HG02938 (cell line): ENCODE measurements around the gene SLC25A15.
A peak's percentile ranks its signal among the peaks of the same experiment; 100 is the strongest.
"Not testable (repeated sequence)": the region's sequence is repeated elsewhere in the genome, so short reads cannot be mapped to it uniquely, and the experiment has no call there.

ENCODE experiments used
- ATAC-seq: cut with Tn5 transposase; IDR thresholded peaks from one replicate; pipeline ENCODE4 v1.9.1; 2021; ENCODE audit warnings: mild to moderate bottlenecking, moderate library complexity; ENCODE audit not compliant: unreplicated experiment

The SLC25A15 gene

DNA sequence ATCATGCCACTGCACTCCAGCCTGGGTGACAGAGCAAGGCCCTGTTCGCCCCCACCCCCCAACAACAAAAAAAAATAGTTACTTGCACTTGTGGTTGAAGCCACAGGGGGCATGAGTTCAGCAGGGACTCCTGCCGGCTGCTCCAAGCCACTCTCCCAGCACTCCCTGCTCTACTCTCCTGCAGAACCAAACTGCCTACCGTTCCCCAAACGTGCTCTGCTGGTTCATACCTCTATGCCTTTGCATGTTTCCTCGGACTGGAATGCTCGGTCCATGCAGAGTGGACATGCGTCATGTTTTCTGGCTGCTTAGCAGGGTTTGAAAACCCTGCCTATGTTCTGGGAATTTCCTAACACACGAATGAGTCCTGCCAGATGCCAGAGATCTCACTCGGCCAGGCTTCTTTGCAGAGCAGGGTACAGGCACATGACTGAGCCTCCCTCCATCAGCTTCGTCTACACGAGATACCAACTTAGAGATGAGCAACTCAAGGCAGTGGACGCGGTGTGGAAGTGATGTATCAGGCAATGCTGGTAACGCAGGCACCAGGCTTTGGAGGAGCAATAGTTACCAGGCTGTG lies 8.5 kb upstream of the SLC25A15 start:
- ATAC-seq: no peak

DNA sequence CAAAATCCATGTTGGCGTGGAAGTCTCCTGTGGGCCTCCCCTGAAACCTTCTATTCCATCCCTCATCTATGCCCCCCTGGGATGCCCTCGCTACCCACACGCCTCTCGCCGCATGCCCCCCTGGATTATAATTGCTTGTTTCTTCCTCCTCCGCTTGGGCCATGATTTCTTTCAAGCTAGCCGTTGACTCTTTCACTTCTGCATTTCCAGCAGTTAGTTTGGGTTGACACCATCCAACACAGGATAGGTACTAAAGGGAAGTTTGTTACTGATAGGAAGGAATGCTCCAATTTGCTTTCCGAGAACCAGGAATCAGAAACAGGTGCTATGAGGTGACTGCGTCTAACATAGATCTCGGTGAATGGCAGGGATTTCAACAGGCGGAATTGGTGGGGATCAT lies 7.7 kb upstream of the SLC25A15 start:
- no peak for ATAC-seq

DNA sequence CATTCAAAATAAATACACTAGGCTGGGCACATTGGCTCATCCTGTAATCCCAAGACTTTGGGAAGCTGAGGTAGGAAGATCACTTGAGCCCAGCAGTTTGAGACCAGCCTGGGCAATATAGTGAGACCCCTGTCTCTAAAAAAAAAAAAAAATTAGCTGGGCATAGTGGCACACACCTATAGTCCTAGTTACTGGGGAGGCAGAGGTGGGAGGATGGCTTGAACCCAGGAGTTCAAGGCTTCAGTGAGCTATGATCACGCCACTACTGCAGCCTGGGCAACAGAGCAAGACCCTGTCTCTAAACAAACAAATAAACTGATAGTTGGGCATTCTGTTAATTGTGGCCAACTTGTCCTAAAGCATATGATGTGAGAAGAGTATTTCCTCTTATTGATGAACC lies 6.4 kb upstream of the SLC25A15 start:
- ATAC-seq: not testable (repeated sequence)

DNA sequence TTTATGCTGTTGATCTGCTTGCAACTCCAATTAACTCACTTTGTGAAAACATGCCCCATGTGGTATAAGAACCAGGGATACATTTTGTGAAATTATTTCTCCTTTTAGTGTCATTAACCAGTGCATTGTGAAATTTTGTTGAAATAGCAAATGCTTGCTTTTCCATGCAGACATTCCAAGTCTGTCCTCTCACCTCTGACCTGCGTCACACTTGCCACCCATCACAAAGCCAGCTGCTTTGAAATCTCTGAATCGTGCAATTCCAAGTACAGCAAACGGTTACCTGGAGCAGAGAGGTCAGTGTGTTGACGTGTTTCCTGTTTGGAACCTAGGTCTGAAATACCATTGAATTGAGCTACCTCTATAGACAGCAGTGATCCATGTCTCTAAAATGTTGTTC lies 4.9 kb upstream of the SLC25A15 start:
- no peak for ATAC-seq

DNA sequence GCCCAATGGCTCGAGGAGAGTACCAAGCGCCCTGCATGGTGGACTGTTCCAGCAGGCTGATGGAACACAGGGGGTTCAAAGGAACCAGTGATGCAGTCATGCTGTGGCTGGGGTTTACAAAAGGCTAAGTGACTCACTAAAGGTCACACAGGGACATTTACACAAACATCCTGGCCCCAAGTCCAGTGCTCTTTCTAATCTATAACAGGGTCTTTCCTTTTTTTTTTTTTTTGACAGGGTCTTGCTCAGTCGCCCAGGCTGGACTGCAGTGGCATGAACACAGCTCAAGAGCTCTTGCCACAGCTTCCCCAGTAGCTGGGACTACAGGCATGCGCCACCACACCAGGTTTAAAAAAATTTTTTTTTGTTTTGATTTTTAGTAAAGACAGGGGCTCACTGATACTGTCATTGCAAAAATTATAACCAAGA lies 2.8 kb upstream of the SLC25A15 start:
- no peak for ATAC-seq

DNA sequence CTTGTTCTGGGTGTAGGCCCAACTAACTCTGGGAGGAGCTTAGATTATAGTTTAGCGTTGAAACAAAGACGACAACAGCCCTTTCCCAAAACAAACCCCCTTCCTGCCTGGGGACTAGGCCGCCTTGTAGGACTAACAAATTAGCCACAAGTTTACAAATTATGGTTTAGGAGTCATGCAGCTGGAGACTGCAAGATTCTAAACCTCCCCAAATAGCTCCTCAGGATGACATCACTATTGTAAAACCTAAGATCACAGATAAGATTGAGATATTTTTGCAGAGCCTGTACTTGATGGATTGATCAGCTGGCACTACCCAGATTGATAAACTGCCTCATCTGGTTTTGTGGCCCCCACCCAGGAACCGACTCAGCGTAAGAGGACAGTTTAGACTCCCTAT lies 2.3 kb upstream of the SLC25A15 start:
- no peak for ATAC-seq

DNA sequence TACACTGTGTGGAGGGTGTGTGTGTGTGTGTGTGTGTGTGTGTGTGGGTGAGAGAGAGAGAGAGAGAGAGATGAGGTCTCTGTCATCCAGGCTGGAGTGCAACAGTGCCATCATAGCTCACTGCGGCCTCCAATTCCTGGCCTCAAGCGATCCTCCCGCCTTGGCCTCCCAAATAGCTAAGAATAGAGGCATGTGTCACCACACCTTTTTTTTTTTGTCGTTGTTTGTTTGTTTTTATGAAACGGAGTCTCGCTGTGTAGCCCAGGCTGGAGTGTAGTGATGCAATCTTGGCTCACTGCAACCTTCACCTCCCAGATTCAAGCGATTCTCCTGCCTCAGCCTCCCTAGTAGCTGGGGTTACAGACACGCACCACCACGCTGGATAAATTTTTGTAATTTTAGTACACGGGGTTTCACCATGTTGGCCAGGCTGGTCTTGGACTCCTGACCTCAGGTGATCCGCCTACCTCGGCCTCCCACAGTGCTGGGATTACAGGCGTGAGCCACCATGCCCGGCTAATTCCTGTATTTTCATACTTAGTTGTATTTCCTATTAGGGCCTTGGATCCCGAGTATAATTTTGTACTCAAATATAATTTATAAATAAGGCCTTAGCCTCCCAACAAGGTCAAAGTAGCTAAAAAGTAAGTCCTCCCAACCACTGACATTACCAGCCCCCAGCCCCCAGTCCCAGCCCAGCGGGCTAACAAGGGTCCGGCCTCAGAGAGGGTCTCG lies 704 bp upstream of the SLC25A15 start:
- not testable (repeated sequence) for ATAC-seq

DNA sequence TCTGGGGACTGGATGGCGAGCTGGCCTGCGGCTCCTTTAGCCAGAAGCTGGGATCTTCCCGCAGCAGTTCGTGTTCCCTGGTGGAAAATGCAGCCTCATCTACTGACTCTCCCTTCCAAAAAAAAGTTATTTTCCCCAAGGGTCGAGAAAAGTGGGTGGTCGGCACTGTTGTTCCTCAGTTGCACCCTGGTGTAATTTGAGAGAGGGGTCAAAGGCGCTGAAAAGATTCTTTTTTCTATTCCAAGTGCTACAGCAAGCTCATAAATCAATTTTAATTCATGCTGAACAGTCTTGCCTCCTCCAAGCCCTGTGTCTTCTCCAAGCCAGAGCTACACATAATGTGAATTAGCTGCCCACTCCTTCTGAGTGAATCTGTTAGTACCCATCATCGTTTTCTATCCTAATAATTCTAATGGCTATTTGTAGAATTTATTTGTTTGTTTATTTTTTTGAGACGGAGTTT lies 774 bp downstream of the SLC25A15 start:
- ATAC-seq: no peak

DNA sequence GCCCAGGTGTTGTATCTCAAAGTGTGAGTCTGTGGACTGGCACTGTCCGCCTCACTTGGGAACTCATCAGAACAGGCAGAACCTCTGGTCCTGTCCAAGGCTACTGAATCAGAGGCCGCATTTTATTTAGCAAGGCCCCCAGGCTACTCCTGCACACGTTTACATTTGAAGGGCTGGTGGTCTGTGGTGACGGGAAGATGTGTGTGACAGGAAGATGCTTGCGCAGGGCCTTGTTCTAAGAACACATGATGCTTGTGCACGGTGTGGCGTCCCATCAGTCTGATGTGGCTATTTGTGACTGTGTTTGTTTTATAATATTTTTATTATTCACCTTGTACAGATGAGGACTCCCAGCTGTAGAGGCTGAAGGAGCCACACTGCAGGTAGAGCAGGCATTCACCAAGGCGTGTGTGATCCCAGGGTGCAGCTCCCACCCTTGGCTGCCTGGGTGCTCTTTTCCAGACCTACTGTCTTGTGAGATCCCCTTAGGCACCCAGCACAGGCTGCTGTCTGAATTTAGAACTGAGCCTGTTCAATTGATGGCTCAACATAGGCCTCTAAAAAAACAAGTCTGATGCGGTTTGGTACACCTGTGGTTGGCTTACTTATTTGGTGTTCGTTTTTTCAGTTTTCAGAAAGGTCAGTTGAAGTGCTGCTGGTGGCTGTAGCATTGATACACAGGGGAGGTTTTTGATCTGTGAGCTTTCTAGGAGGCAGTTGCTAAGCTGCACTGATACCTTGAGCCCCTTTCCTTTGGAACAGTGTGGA lies 3.1 kb downstream of the SLC25A15 start:
- ATAC-seq: no peak

DNA sequence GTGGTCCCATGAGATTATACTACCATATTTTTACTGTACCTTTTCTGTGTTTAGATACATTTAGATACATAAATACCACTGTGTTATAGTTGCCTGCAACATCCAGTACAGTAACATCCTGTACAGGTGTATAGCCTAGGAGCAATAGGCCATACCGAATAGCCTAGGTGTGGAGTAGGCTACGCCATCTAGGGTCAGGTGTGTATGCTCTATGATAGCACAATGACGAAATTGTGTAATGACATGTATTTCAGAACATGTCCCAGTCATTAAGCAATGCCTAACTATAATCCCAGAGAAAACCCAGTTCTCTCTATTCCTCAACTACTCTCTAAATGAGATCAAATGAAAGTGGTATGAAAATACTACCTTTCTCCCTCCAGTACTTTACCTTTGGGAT lies 3.9 kb downstream of the SLC25A15 start:
- ATAC-seq: no peak

DNA sequence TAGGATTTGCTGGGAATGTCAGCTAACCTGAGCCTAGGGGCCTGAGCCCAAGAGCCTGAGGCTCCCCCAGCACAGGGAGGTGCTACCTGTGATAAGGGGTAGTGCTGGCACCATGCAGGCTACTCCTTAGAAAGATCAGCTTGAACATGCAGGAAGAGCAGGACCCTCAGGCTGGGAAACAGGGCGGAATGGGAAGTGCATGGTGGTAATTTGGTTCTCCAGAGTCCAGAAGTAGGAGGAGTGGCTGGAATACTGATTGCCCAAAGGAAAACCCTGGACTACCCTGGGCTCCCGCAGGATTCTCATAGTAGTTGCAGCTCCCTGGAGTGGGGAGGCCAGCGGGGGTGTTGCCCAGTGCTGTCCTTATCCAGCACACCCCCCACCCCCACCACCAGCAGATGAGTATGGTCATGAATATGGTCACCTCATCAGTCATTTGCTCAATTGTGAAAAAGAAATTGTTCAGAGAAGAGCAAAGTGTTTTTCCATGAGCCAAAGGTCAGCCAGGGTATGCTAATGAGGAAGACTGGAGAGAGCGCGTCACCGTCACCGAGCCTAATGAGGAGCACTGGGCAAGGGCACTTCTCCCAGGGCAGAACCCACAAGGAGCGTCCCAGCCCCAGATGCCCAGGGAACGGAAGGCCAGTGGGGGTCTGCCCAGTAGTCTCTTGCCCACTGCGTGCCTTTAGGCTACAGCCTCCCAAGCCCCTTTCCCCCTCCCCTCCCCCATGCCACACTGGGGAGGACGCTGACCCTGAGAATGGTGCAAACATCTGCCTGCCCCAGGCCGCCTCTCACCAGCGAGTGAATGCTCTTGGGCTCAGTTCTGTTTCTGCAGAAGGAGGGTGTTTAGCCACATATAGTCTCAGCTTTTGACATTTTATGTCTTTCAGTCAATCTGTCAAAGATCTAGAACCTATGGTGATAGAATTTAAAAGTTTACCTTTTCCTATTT lies 5.3 kb downstream of the SLC25A15 start:
- ATAC-seq: no peak

DNA sequence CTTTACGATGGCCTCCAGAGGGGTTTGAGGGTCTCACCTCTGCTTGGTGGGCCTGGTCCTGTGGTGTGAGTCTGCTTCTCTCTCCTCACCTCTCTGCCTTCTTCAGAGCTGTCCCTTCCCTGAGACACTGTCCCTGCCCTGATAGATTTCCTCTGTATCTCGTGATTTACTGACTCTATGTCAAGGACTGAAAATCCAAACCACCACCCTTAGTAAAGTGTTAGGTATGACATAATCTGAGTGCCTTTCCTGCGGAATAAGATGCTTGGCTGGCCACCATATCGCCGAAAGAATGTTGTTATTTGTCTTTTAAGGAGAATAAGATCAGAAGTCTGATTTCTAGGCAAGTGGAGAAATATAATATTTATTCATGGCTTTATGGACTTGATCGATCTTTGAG lies 7.2 kb downstream of the SLC25A15 start:
- ATAC-seq: no peak

DNA sequence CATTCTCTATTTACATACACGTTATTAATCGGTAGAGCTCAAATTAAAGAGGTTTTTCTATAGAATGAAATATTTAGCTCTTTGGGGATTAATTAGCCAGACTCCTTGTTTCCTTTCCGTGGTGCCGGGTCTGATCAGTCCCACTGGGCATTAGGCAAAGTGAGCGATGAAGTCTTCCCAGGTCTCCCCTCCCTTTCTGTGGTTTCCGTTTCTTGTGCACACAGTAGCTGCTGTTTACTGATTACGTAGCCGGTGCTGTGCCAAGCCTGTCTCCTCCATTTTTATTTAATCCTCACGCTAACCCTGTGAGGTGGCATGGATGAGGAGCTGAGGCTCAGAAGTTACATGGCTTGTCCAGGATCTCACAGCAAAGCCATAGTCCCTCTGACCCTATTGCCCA lies 9.0 kb downstream of the SLC25A15 start:
- peak; percentile 44 for ATAC-seq

DNA sequence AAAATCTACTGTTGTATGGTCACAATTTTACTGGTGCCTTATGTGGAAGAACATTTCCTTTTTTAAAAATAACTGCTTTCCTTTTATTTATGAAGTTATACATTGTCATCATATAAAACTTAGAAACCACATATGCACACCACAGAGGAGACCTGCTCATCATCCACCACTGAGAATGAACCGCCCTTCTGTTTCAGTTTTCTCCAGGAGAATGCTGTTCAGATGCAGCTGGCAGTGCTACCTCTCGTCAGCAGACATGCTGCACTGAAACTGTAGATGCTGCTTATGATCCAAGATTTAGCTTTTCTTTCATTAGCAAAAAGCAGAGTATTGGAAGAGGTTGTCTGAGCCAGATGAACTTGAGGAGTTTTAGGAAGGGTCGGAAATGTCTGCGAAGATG lies 10.1 kb downstream of the SLC25A15 start:
- ATAC-seq: no peak

DNA sequence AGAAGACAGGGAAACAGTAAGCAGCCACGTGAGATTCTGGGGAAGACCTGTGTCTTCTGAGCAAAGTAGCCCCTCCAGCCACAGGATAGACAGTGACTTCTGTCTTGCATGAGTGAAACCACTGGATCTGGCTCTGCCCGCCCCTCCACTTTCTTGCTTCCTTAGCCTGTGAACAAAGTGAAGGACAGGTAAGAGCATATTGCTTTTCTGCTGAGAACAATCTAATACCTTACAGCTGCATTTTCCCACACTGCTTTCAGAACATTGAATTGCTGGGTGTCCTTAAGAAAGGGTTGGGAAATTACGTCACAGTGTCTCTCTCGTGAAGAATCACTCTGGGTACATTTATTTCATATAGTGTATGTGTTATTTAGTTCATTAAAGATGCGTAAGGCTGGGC lies 11.1 kb downstream of the SLC25A15 start:
- ATAC-seq: no peak

DNA sequence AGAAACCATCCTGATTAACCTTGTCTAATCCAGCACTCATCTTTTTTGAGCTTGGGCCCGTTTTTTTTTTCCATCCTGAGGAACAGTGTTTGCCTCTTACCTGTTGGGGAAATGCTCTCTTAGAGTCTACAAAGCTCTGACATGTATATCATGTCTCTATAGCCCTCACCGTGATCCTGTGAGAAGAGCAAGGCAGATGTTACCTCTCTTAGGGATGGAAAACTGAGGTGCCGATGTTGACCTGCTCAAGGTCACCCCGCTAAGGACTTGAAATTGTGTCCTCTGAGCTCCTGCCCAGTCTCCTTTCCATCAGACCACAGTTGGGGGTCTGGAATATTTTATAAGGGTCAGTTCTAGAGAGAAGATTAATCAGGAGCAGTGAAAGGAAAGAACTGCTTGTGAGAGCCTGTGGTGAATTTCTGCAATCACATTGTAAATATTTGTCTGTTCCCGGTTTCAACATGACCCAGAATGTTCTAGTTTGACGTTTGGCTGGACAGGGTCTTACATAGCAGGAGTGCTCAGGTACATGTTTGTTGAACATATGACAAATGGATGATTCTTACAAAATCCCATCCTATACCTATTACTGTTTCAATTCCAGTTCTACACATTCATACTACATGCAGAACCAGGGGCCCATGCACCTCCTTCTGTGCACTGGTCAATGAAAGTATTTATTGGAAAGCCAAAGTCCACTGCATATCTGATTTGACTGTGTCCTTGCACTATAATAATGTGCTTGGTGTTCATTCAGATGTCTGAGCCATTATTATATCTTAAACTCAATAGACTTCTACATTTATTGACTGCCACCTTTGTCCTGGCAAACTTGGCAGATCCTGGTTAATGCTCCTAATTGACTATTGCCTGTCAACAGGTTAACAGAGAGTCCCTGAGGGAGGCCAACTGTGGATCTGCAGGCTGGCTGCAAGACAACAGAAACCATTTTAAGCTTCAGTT lies 12.1 kb downstream of the SLC25A15 start:
- no peak for ATAC-seq

DNA sequence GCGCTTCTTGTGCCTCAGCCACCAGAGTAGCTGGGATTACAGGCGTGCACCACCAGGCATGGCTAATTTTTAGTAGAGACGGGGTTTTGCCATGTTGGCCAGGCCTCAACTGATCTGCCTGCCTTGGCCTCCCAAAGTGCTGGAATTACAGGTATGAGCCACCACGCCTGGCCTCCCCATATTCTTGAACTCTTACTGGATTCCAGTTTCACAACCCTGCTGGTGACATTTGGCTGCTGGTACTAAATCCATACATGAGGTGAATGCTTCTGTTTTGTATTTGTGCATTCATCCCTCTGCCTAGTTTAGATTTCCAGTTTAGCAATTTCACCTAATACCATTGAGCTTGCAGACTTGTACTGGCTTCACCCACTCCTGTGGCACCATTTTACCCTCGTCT lies 13.9 kb downstream of the SLC25A15 start:
- no peak for ATAC-seq

DNA sequence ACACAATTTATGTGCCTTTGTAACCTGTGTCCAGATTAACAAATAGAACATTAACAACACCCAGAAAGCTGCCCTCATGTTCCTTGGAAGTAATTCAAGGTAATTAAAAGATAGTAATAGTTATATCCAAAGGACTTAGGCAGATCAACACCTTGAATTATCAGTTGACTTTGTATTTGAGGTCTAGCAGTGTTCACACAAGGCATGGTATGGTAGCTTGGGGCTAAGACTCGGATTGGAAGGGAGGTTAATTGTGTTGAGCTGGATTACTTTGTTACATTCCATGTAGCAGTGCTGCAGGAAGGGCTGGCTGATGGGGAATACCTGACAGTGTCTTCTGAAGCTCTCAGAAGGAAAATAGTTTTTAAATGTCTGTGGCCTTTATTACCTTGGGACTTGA lies 16.8 kb downstream of the SLC25A15 start:
- no peak for ATAC-seq

DNA sequence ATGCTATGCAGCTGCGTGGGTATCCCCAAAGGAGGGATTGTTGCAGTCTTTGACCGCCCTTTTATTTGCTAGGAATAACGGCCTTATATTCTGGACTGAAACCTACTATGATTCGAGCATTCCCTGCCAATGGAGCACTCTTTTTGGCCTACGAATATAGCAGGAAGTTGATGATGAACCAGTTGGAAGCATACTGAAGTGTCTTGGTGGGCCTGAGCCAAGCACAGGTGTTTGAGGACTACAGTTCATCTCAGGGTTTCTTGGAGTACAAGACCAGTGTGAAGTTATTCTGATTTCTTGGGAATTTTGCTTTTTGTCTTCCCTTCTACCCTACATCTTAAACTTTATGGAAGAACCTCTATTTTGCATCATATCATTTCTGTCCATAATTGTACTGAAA lies 20.1 kb downstream of the SLC25A15 start:
- no peak for ATAC-seq

DNA sequence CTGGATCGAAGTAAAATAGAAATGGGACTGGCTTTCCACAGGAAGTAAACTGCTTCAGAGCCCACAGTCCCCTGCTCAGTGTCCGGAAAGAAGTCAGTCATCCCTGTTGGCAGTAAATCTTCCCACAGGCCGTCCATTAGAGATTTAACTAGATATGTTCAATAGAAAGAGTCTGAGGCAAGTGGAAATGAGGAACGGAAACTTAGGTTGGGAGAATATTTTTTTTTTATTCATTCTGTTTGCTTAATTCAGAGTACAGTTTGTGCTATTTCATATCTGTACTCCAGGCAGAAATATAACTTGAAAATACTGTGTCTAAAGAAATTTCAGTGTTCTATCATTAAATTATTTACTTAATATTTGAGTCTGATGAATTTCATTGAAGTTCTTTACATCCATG lies 22.7 kb downstream of the SLC25A15 start:
- ATAC-seq: no peak
